HG03066 (cell line): ENCODE results near the gene NUAK2.

Source experiments
- ATAC-seq: cut with Tn5 transposase; IDR thresholded peaks from one replicate; pipeline ENCODE4 v1.9.1; 2021; ENCODE audit warnings: low read depth; ENCODE audit not compliant: unreplicated experiment

Gene NUAK2

DNA sequence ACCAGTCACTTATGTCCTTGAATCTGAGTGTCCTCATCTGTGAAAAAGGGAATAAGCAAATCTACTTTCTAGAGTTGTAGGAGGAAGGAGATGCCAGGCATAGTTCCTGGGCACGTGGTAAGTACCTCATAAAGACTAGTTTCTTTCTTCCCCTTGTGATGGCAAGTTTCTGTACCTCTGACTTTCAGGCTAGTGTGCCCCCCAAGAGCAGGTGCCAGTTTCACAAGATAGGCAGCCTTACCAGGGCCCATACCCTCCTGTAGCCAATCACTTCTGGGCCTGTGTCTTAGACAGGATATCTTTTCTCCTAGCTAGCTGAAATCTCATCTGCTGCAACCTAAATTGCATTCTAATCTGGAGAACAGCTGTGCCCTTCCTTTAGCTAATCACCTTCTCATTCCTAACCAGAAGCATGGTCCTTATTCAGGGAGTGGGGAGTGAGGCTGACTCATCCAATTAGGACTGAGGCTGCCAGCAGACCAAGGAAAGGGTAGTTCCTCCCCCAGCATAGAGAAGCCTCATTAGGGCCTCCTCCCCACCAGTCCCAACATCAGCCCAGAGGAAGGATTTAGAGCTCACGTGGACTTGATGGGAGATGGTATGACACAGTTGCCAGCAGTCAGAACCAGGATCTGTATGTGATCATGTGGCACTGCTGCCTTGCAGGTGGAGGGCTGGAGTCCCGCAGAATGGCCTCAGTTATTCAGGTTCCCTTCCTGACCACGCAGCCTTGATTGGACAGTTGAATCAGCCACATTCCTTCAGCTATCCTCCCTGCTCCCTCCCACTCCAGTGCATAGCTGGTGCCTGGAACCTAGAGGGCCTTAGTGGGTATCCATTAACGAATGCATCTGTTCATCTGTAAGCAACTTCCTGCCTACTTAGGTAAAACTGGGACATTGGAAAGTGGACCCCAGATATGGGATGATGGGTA is 27.3 kb upstream of the NUAK2 start:
- ATAC-seq = no peak

- ATAC-seq = no peak
Observed at GRCh38 chr1:205346956-205347574, 25.5 kb upstream of the NUAK2 start.

DNA sequence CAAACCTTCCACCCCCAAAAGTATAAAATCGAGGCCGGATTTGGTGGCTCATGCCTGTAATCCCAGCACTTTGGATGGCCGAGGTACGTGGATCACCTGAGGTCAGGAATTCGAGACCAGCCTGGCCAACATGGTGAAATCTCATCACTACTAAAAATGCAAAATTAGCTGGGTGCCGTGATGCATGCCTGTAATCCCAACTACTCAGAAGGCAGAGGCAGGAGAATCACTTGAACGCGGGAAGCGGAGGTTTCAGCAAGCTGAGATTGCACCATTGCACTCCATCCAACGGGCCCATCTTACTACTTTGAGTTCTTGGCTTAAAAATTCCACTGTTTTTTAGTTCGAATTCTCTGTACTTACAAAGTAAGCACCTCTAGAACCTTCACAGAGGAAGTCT is 24.2 kb upstream of the NUAK2 start:
- ATAC-seq = no peak

GRCh38 chr1:205344066-205344928 is 22.8 kb upstream of the NUAK2 start:
- no peak for ATAC-seq

DNA sequence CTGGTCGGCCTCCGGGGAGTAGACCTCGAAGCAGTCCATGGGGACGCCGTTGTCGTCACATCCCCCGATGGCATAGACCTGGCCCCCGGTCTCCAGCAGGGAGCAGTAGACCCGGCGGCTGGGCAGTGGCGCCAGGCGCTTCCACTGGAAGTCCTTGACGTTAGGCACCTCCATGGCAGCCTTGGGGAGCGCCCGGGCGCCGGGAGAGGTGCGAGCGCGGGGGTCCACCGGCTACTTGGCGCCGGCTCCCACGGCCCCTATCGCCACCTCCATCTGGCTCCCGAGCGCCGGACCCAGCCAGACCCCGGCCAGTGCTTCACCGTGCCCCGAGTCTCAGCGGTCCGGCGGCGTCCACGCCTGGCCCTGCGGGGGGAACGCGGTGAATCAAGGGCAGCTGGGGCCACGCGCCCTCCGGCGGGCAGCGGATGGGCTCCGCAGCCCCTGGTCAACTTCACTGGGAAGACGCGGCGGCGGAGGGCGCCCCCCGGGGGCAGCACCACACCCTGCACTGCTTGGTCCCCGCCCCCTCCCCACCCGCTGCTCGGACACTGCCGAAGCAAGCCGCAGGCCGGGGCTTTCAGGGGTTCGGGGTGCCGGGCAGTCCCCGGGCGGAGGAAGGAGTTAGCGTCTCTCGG is 22.0 kb upstream of the NUAK2 start:
- ATAC-seq = no peak

DNA sequence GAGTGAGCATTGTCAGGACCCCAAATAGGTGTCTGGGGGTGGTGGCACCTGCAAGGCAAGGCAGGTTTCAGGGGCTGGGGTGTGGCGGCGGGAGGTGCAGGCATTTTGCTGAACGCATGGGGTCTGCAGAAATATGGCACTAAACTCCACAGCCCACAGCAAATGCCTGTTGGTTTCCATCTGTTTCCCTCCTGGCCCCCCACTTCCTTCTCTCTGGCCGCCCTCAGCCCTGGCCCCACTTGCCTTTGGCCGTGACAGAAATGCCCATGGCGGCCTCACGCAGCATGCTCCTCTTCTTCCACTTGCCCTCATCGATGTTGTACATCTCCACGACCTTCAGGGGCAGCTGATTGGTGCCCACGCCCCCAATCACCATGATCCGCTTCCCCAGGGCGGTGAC is 21.4 kb upstream of the NUAK2 start:
- no peak for ATAC-seq

DNA sequence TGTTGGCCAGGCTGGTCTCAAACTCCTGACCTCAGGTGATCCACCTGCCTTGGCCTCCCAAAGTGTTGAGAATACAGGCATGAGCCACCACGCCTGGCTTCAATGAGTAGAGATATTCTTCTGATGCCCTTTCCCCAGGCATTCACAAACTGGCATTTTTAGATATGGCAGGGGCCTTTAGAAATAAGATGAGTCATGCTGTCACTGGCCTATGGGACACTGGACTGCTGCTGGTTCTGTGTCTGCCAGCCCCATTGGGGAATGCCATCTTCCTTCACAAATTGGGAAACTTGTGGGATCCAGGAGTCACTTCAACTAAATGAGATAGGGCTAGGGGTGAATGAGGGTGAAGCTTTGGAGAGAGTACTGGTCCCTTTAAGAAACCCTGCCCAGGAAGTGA is 19.1 kb upstream of the NUAK2 start:
- no peak for ATAC-seq

- no peak for ATAC-seq
Observed at GRCh38 chr1:205339717-205340116, 18.2 kb upstream of the NUAK2 start.

GRCh38 chr1:205339197-205339702 is 17.7 kb upstream of the NUAK2 start:
- ATAC-seq = no peak

GRCh38 chr1:205338011-205338410 is 16.5 kb upstream of the NUAK2 start:
- no peak for ATAC-seq

DNA sequence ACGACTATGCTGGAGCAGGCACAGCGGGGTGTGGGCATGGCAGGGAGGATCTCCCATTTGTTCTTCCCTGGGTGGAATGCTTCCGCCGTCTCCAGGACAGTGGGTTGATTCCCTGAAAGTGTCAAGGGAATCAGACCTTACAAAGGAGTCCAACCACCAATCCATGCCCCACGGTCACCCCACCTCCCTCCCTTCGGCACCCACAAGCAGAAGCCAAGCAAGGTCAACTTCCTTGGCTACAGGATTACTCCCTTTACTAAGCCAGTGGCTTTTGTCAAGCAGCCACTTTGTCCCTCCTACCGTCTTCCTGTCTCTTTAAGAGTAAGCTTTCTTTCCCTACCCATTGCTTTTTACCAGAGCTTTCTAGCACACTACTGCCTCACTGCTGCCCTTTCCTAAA is 15.9 kb upstream of the NUAK2 start:
- no peak for ATAC-seq

DNA sequence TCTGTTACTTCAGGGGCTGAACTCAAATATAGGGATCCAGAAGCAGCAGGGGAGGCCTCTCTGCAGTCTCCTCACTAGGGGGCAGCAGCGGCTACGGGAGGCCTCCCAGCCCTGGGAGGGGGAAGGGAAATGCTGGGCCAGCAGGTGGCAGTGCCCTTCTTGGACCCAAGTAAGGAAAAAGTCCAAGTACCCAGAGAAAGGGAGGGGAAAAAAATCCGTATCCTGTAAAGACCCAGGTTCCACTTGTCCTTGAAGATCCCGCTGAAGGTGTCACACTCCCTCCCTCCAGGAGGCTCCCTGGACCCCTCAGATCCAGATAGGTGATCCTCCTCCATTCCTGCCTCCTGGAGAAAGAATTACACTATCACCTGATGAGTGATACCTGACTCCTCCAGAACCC is 14.1 kb upstream of the NUAK2 start:
- ATAC-seq = no peak

DNA sequence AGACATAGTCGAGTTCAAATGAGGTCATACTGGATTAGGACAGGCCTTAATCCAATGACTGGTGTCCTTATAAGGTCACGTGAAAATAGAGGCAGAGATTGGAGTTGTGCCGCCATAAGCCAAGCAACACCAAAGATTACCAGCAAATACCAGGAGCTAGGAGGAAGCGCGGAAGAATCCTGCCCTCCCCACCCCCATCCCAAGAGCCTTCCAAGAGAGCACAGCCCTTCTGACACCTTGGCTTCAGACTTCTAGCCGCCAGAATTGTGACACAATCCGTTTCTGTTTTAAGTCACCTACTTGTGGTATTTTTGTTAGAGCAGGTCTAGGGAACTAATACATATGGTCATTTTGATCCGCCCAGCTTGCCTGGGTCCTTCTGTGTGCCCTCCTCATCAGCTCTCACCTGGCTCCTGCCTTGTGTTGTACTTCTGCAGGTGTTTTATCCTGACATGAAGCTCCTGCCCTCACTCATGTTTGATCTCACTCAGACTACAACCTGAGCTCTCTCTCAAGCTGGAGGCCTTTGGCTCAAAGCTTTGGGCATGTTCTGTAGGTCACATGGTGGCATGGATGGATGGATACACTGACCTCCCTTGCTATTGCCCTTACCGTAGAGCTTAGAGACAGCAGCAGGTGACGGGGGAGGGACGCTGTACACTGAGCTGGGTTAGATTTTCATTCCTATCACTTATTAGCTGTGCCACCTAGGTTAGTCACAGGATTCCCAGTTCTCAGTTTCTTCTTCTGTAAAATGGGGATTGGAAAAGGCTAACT is 10.7 kb upstream of the NUAK2 start:
- ATAC-seq = no peak

- ATAC-seq = no peak
Observed at GRCh38 chr1:205330150-205330549, 8.6 kb upstream of the NUAK2 start.

DNA sequence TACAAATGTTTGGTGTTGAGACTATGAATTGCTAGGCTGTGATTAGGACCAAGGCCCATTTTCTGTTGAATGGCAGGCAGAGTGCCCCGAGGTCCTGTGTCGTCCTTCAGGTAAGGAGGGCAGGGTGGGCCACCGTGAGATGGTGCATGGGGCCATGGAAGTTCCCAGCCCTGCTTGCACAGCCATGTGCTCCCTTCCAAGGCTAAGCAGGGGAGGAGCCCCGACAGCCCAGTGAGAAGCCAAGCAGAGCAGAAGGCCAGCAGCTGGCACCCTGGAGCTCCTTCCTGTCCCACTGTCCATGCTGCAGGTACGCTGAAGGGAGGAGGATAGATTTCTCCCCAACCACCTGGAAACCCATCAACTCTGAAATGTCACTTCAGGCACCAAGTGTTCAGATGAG is 8.2 kb upstream of the NUAK2 start:
- ATAC-seq = no peak

DNA sequence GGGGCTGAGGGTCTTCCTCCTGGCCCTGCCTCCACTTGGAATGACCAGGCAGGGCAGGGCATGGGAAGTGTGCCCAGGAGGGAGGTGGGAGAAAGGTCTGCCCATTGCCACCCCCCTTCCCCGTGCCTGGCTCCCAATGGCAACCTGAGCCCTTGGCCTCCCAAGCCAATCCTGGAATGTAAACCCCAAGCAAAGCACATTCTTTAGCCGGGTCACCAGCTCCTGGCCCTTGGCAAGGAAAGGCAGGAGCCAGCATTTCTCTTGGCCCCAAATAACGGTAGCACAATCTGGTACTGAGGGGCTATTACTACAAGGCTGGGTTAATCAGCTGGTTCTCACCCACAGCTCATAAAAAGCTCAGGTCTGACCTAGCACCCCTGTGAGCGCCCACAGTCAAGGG is 6.9 kb upstream of the NUAK2 start:
- no peak for ATAC-seq

DNA sequence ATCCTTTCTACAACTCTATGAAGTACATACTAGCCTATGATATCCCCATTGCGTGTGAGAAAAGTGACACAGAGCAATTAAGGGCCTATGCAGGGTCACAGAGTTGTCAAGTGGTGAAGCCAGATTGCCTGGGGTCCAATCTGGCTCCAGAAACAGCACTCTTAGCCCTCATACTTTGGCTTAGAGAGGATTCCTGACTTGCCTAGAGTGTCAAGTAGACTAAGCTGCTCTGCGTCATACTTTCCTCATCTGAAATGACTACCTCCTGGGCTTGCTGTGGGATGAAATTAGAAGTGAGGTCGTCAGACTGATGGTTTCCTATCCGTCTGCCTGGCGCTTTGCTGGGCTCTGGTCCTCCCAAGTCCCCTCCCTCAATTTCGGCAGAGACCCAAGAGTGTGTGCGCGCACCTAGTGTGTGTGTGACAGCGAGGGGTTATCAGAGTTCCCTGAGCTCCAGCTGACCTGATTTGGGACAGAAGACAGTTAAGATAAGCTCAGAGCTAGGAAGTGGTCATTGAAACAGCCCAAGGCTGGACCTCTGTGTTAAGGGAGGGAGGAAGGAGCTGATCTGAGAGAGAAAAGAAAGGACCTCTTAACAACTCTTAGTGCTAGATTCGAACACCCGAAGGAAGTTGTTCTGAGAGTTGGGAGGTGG is 5.4 kb upstream of the NUAK2 start:
- ATAC-seq = no peak

DNA sequence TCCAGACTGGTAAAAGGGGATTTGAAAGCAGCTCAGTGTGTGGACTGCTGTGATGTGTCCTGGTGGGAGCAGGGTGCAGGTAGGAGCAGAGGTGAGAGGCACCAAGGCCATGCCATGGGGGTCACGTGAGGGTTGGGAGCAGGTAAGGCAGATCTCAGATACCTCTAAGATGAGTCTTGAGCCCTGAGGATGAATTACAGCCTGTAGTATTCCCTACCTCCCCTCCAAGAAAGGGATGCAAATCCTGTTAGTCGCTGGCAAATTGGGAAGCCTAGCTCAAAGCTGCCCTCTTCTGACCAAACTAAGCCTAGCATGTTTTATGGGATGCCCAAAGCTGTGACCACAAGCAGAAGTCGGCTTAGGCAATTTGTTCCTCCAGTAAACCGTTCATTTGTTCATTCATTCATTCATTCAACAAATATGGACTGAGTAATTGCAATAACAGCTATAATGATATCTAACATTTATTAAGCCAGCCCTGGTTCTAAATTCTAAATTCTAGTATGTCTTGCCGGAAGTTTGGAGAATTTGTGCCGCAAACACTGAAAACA is 3.9 kb upstream of the NUAK2 start:
- no peak for ATAC-seq

DNA sequence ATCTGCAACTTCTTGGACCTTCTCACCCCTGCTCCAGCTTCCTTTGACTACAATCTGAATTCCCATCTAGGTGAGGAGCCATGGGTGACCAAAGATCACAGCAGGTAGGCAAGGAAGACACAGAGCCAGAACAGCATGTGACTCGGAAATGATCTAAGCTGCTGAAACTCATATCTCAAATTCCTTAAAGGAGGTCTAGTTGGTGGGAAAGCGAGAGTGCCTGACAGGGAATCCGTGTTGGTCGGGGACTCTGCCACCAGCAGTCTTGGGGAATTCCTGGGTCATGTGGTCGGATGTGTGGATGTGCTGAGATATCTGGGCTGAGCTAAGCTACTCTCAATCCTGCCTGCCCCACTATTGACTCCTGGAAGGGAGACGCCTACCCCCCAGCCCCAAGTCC is 3.2 kb upstream of the NUAK2 start:
- ATAC-seq = no peak
